NB4 (cell line): ENCODE results near the gene TNK2.

Source experiments
- CTCF ChIP-seq: IDR thresholded peaks from one replicate; pipeline ENCODE4 v1.5.1; 2012; ENCODE audit warnings: low read depth, low read length
- POLR2A ChIP-seq: IDR thresholded peaks from 2 replicates; pipeline ENCODE4 v1.6.1; 2011; ENCODE audit warnings: mild to moderate bottlenecking; ENCODE audit not compliant: insufficient read length; ENCODE audit errors: extremely low read depth

DNA sequence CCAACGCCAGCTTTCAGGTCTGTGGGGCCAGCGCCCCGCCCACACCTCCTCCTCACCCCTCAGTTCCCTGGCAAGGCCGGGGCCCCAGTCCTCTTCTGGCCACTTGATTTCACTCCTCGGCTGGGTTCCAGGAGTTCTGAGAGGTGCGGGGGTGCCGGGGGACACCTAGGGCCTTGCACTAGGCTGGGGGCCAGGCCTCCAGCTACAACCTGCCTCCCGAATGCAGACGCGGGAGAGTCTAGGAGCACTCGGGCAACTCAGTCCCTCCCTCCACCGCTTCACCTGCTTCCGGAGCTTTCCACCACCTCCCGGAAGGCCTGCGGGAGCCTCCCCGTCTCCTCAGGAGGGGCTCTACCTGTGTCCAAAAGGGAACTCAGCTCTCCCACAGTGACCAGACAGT is 35.6 kb downstream of the TNK2 start:
- TF ChIP-seq CTCF (no peak), POLR2A (no peak)
